Ecto neural progenitor cell (in vitro differentiated cells): ENCODE measurements around the gene SBNO2.

ENCODE experiments used
- DNase-seq: peaks from one replicate; pipeline ENCODE4 v3.0.0-alpha.2; 2018; ENCODE audit warnings: low spot score

SBNO2 gene

GRCh38 chr19:1169411-1169791, 4.7 kb downstream of the SBNO2 start:
- no peak for DNase-seq

GRCh38 chr19:1168572-1169410, 5.3 kb downstream of the SBNO2 start:
- no peak for DNase-seq

- DNase-seq: no peak
Observed at GRCh38 chr19:1167687-1168571, 6.1 kb downstream of the SBNO2 start.

- no peak for DNase-seq
Observed at GRCh38 chr19:1166872-1167573, 7.0 kb downstream of the SBNO2 start.

DNA sequence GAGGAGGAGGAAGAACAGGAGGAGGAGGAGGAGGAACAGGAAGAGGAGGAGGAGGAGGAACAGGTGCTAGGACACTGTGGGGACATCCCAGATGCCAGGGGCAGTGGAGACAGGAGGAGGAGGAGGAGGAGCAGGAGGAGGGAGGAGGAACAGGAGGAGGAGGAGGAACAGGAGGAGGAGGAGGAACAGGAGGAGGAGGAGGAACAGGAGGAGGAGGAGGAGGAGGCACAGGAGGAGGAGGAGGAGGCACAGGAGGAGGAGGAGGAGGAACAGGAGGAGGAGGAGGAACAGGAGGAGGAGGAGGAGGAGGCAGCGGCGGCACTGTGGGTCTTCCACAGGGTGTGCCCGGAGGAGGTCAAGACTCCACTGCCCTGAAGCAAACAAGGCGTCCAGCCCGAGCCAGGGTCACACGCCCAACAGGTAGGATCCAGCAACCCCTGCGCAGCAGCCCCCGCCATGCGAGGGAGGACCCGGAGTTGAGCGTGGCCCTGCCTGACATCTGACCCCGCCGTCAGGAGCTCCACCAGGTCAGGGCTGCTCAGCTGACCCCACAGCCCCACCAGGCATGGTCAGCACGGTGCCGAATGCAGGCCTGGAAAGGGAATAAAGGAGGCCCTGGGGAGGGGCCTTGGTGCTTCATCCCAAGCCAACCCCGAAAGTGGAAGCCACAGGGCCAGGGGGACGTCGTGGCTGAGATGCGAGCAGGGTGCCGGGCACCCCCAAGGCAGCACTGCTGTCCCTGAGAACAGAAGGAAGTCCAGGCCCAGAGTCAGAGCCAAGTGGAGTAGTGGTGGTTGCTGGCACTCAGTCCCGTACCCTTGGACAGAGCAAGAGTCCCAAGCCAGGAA, 9.2 kb downstream of the SBNO2 start:
- no peak for DNase-seq

GRCh38 chr19:1163934-1164683, 10.0 kb downstream of the SBNO2 start:
- no peak for DNase-seq

GRCh38 chr19:1163283-1163933, 10.7 kb downstream of the SBNO2 start:
- DNase-seq: no peak

DNA sequence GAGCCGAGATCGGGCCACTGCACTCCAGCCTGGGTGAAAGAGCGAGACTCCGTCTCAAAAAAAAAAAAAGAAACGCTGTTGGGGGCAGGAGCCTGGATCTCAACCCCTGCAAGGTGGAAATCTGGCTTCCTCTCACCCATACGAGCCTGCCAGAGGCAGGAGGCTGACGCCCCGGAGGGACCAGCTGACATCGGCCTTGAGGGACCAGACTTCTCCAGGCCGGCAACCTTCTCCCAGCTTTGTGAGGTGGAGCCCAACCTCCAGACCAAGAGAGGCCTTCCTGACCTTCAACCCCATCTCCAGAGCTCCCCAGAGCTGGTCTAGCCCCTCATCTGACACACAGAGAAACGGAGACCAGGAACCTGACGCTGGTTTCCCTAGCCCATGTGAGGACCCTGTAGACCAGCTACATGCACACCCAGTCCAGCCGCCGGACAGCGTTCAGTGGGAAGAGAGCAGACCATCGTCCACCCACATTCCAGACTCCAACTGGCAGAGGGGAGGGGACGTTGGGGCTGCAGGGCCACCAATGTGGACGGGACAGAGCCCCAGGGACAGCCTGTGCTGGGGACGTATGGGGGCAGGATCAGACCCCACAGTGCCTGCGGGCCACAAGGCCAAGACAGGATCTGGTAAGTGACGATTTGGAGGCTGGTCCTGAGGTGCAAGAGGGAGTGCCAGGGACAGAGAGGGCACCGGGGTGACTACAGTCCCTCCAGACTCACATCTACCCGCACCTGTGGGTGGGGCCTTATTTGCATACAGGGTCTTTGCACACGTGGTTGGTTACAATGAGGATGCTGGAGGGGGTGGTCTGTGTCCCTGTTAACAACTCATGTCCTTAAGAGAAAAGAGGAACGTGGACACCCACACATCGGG, 11.4 kb downstream of the SBNO2 start:
- DNase-seq: no peak

DNA sequence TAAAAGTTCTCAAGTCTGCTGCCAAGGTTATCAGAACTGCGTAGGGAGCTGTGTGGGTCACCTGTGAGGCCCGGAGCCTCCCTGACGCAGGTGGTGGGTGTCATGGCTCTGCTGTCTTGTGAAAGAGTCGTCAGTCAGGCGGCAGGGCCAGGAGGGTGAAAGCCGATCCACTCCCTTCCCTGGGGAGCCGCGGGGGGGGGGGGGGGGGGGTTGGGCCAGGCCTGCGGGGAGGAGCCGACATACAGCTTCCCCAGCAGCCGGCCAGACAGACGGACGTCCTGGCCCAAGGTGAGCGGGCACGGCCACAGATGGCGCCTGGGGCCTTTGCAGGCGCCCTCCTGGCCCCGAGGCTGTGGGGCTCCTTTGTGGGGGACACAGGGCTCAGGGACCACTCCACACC, 12.4 kb downstream of the SBNO2 start:
- no peak for DNase-seq

DNA sequence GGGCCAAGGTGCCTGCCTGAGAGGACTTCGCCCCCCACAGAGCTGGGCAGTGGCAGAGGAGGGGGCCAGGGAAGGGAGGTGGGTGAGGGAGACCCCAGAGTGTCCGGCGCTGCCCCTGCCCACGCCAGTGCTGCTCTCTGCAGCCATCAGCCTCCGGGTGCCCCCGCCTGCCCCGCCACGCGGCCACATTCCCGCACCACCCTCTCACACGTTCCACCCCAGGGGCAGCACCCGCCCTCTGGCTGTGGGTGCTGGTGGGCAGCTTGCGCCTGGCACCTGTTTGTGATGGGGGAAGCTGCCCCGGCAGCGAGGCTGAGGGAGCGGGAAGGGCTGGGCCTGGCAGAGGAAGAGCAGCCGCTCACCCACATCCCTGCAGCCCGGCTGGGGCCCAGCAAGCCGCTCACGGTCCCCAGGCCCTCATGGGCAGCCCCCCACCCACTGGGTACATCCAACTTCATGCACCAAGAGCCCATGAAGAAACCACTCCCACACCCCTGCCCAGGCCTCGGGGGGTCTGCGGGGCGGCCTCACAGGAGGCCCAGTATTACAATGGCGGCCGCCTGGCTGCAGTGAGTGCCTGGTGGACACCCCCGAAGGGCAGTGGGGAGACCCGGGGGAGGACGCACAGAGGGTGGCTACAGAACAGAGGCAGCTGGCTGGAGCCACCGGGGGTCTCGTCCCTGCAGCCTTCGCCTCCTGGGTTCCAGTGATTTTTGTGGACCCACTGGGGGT, 14.0 kb downstream of the SBNO2 start:
- DNase-seq: no peak

DNA sequence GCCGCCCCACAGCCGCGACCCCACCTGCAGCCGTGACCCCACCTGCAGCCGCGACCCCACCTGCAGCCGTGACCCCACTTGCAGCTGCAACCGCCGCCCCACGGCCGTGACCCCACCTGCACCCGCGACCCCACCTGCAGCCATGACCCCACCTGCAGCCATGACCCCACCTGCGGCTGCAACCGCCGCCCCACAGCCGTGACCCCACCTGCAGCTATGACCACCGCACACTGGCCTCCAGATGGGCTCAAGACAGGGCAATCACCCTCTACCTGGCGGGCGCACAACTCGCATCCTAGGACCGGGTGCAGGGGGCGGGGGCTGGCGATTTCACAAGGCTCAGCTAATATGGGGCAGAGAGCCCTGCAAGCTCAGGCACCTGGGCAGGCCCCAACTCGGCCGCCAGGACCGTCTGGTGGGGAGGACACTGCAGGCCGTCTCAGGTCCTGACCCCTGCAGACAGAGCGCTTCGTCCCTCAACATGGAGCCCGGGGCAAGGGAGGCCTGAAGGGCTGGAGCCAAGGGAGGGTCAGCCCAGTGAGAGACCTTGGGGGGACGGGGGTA, 15.1 kb downstream of the SBNO2 start:
- DNase-seq: no peak

GRCh38 chr19:1157931-1158884, 15.9 kb downstream of the SBNO2 start:
- DNase-seq: no peak

GRCh38 chr19:1156830-1157615, 17.0 kb downstream of the SBNO2 start:
- DNase-seq: no peak

GRCh38 chr19:1156305-1156801, 17.7 kb downstream of the SBNO2 start:
- no peak for DNase-seq

DNA sequence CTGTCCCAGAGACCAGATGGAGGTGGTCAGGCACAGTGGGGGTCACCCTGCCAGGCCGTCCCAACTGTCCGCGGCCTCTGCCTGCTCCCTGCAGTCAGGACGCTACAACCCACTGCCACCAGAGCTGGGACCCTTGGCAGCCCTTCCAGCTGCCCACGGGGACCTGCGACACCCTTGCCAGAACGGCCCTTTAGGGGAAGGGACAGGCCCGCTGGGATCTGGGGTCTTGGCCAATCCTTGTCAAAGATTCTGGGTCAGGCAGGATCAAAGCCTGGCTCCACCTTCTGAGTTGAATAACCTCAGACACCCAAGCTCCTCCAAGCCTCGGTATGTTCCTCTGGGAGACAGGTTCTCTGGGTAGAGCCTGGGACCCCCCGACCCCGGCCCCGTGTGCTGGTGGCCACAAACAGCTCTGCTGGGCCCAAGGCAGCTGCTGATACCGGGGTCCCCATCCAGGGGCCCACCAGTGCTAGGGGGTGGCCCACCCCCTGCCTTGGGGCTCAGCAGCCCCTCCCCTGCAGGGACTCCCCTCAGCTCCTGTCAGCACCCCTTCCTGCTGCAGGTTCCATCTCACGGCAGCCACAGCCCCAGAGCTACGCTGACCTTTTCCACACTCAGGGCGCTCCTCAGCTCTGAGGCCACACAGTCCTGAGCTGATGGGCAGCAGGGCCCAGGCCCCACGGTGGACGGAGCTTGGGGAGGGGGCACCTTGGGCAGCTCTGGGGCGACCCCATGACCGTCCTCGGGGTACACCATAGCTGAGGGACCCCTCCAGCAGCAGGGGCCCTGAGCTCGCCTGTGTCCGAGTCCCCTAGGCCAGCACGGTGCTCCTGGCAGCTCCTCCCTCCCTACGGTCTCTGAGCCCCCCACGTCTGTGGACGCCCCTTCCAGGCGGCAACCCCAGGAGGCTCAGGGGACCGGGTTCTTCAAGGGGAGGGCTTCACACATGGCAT, 18.4 kb downstream of the SBNO2 start:
- DNase-seq: no peak
